ENCODE results near the gene GRID2.
"Not testable (repeated sequence)": the region's sequence is repeated elsewhere in the genome, so short reads cannot be mapped to it uniquely, and the experiment has no call there.

GRID2 gene

GRCh38 chr4:93671093-93671492 is 1367.3 kb downstream of the GRID2 start:
- TF ChIP-seq CTCF (IDR thresholded peaks at IDR 0.05) (no peak), ZFX (IDR thresholded peaks at IDR 0.05; ENCODE audit: borderline replicate concordance) (no peak)

GRCh38 chr4:93676937-93677336 is 1373.2 kb downstream of the GRID2 start:
- H3K27ac ChIP-seq, result not testable (repeated sequence)

More at GRCh38 chr4:93671093-93671492, 1367.3 kb downstream of the GRID2 start:
- H3K27ac ChIP-seq, result no peak overlapping the region

GRCh38 chr4:93684571-93684970 is 1380.8 kb downstream of the GRID2 start:
- H3K27ac ChIP-seq, result no peak overlapping the region
- TF ChIP-seq ZFX (IDR thresholded peaks at IDR 0.05; ENCODE audit: borderline replicate concordance) (no peak), CTCF (IDR thresholded peaks at IDR 0.05) (no peak)

GRCh38 chr4:93687304-93687703 is 1383.5 kb downstream of the GRID2 start:
- no peak overlapping the region for H3K27ac ChIP-seq
- TF ChIP-seq CTCF (IDR thresholded peaks at IDR 0.05), result no peak

GRCh38 chr4:93688978-93689377 is 1385.2 kb downstream of the GRID2 start:
- TF ChIP-seq ZFX (IDR thresholded peaks at IDR 0.05; ENCODE audit: borderline replicate concordance), result no peak
- TF ChIP-seq CTCF (IDR thresholded peaks at IDR 0.05), result no peak

GRCh38 chr4:93693141-93693540 is 1389.4 kb downstream of the GRID2 start:
- no peak overlapping the region for H3K27ac ChIP-seq
- TF ChIP-seq CTCF (IDR thresholded peaks at IDR 0.05), result no peak
- no peak for TF ChIP-seq ZFX (IDR thresholded peaks at IDR 0.05; ENCODE audit: borderline replicate concordance)

More at GRCh38 chr4:93688978-93689377, 1385.2 kb downstream of the GRID2 start:
- H3K27ac ChIP-seq, result no peak overlapping the region

GRCh38 chr4:93698686-93699085 is 1394.9 kb downstream of the GRID2 start:
- H3K27ac ChIP-seq, result no peak overlapping the region
- TF ChIP-seq CTCF (IDR thresholded peaks at IDR 0.05) (no peak), ZFX (IDR thresholded peaks at IDR 0.05; ENCODE audit: borderline replicate concordance) (no peak)

- TF ChIP-seq ZFX (IDR thresholded peaks at IDR 0.05; ENCODE audit: borderline replicate concordance) (no peak), CTCF (IDR thresholded peaks at IDR 0.05) (no peak)
- no peak overlapping the region for H3K27ac ChIP-seq
Measured at GRCh38 chr4:93700571-93700970, 1396.8 kb downstream of the GRID2 start.
